ENCODE data around the gene ELF4.

- TF ChIP-seq RAD51 (IDR thresholded peaks at IDR 0.05; ENCODE audit: borderline replicate concordance) = no peak
- TF ChIP-seq SOX13 (IDR thresholded peaks at IDR 0.05) = no peak
- no peak for TF ChIP-seq SOX13 (CRISPR knock-in tag; conservative IDR thresholded peaks at IDR 0.05 in 1 of 2, IDR thresholded peaks at IDR 0.05 in 1 of 2)
- TF ChIP-seq NR2F2 (IDR thresholded peaks at IDR 0.05; ENCODE audit: borderline replicate concordance, low read depth) = no peak
Observed at GRCh38 chrX:130072345-130072740, 38.0 kb downstream of the ELF4 start.

Data from HepG2 (cell line).